Suprapubic skin (tissue), 4 donors: ENCODE measurements around the gene DSTN. TPM values are rescaled to one million over a fixed set of nuclear protein-coding genes. Genes with fewer than 3 reads are reported as not detected.

Source experiments
- DNase-seq, 2 donors: peaks; one replicate each; pipeline ENCODE4 v3.0.0-alpha.2; 2019; ENCODE audit warnings: low spot score in 2 of 2
- H3K27ac ChIP-seq: fragments of 200-600 bp; sonication (generic); one replicate; pipeline ENCODE4 v1.5.1; 2019
- H3K27me3 ChIP-seq: fragments of 200-600 bp; sonication (generic); one replicate; pipeline ENCODE4 v1.5.1; 2019
- H3K36me3 ChIP-seq: fragments of 200-600 bp; sonication (generic); one replicate; pipeline ENCODE4 v1.5.1; 2019
- H3K4me1 ChIP-seq: fragments of 200-600 bp; sonication (generic); one replicate; pipeline ENCODE4 v1.5.1; 2019
- H3K4me3 ChIP-seq: fragments of 200-600 bp; sonication (generic); one replicate; pipeline ENCODE4 v1.5.1; 2019; ENCODE audit warnings: mild to moderate bottlenecking
- H3K9me3 ChIP-seq: fragments of 200-600 bp; sonication (generic); one replicate; pipeline ENCODE4 v1.5.1; 2019
- CTCF ChIP-seq, 2 donors: fragments of 200-600 bp in 1 of 2; fragments of 450-650 bp in 1 of 2; sonication (generic) in 1 of 2; IDR thresholded peaks; one replicate each; pipeline ENCODE4 v1.5.1; 2016 to 2019; ENCODE audit warnings: antibody characterized with exemption in 2 of 2, mild to moderate bottlenecking in 1 of 2, moderate library complexity in 1 of 2
- EP300 ChIP-seq: sonication (generic); formaldehyde crosslinking; IDR thresholded peaks from one replicate; pipeline ENCODE4 v1.6.1; 2017; ENCODE audit warnings: antibody characterized with exemption
- POLR2A ChIP-seq, 2 donors: fragments of 450-650 bp; IDR thresholded peaks; one replicate each; pipeline ENCODE4 v1.6.1; 2017; ENCODE audit warnings: antibody characterized with exemption in 2 of 2, mild to moderate bottlenecking in 2 of 2, moderate library complexity in 2 of 2
- POLR2AphosphoS5 ChIP-seq, 3 donors: sonication (generic); formaldehyde crosslinking; IDR thresholded peaks; one replicate each; pipeline ENCODE4 v1.6.1; 2017; ENCODE audit warnings: antibody characterized with exemption in 3 of 3
- WGBS: methylation state at CpG from one replicate; pipeline ENCODE4 v1.1.5; 2018; 5-methylcytosine and 5-hydroxymethylcytosine counted together
- total RNA-seq, 4 donors: library from RNA; depleted of rRNA; stranded (reverse); fragments of >200 nt; gene quantifications; one replicate each; pipeline ENCODE4 v1.1.0, GENCODE V29; 2016

DSTN gene
- total RNA-seq, 4 donors from 2014 or later = 186 to 301 (median 258) TPM

GRCh38 chr20:17631576-17632319 lies 61.9 kb downstream of the DSTN start:
- Histone ChIP-seq H3K4me1 (peaks cover 23% of the 10 kb centered on the region), H3K27me3 (no peaks in the 10 kb centered on the region), H3K9me3 (no peaks in the 10 kb centered on the region), H3K36me3 (peaks cover 91% of the 10 kb centered on the region), H3K4me3 (no peak overlapping the region), H3K27ac (no peak overlapping the region)
- WGBS = 95% methylated on average over 9 of the region's 9 CpGs
- TF ChIP-seq EP300 (no peak), CTCF (IDR thresholded peaks at IDR 0.05) (no peak), POLR2AphosphoS5 (IDR thresholded peaks at IDR 0.05) (no peak)
- DNase-seq = no peak

DNA sequence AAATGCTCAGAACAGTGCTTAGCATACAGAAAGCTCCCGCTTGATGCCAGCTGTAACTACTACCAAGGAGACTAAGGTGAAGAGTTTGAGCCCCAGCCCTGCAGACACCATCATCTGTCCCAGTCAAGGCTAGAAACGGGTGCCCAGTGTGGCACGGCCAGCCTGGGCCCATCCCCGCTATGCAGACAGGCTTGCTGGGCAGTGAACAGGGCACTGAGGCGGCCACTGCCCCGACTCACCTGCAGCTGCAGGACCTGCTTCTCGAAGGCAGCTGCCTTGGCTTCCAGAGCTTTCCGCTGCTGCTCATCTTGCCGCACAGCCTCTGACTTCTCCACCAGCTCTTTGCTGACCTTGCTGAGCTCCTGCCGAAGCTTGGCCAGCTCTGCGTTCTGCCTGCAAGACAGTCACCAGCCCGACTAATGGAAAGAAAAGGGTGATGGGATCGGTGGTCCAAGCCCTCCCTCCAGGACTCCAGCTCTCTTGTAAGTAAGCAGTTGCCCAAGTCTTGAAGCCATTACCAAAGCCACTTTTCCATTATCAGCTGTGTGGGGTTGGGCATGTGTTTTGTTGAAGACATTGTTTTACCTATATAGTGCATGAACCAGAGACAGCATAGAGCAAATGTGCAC lies 63.5 kb downstream of the DSTN start:
- Histone ChIP-seq H3K27me3 (no peaks in the 10 kb centered on the region), H3K4me3 (no peak overlapping the region), H3K27ac (no peak overlapping the region), H3K9me3 (no peaks in the 10 kb centered on the region), H3K36me3 (peaks cover 85% of the 10 kb centered on the region), H3K4me1 (peaks cover 29% of the 10 kb centered on the region)
- 96% methylated on average over 8 of the region's 13 CpGs for WGBS
- TF ChIP-seq POLR2AphosphoS5 (IDR thresholded peaks at IDR 0.05) (no peak), CTCF (IDR thresholded peaks at IDR 0.05) (no peak), POLR2A (IDR thresholded peaks at IDR 0.05) (no peak), EP300 (no peak)
- DNase-seq = no peak

DNA sequence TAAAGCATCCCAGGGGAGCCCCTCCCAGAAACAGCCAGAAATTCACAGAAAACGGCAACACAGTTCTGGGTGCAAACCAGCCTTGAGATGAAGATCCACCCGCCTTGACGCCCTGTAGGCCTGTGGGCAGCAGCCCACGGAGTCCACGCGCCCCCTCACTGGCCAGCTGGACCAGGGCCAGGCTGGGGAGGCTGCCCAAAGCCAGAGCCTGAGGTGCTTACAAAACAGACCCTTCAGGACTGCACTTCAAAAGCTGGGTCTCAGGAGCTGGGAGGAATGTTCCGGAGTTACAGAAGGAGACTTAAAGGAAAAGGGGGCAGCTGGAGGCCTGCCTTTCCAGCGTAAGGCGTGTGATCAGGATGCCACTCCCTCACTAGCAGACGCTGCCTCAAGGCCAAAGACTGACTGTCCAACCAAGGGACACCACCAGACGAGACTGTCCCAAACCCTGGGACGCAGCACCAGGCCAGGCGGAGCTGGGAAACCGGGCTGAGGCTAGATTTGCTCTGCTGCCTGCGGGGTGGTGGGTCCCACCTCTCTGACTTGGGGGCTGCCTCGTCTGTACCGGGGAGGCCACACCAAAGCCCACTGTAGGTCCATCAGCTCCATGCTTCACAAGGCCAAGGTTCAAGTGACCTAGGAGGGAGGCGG lies 64.1 kb downstream of the DSTN start:
- WGBS = 62% methylated on average over 17 of the region's 18 CpGs
- TF ChIP-seq POLR2A (IDR thresholded peaks at IDR 0.05) (no peak), CTCF (IDR thresholded peaks at IDR 0.05) (no peak), EP300 (no peak), POLR2AphosphoS5 (IDR thresholded peaks at IDR 0.05) (no peak)

DNA sequence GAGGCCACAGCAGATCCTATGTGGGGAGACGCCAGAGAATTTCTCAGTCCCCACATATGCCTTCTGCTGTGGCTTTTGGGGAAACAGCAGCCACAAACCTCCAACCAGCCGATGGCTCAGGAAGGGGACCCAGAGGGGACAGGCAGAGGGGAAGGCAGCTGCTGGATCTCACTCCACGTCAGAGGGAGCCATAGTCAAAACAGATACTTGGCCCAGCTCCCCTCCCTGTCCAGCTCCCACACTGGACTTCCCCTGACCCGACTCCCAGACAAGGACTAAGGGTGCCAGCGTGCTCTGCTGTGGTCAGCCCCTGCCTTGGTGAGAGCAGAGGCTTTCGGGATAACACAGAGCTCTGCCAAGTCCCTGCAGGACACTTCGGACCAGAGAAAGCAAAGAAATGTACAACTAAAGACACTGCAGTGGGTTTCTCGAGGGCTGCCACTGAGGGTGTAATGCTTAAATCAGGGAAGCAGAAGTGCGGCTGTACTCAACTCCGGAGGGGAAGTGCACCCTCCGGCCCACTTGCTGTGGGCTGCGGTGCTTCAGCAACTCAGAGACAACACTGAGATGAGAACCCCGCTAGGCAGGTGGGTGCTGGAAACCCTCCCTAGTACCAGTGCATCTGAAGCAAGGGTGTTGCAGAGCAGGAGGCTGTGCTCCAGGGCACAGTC lies 64.9 kb downstream of the DSTN start:
- Histone ChIP-seq H3K36me3 (peaks cover 83% of the 10 kb centered on the region), H3K27me3 (no peaks in the 10 kb centered on the region), H3K4me1 (peaks cover 29% of the 10 kb centered on the region), H3K4me3 (no peak overlapping the region), H3K27ac (peak overlapping the region; percentile 7), H3K9me3 (no peaks in the 10 kb centered on the region)
- TF ChIP-seq EP300 (no peak), POLR2AphosphoS5 (IDR thresholded peaks at IDR 0.05) (no peak), CTCF (IDR thresholded peaks at IDR 0.05) (no peak), POLR2A (IDR thresholded peaks at IDR 0.05) (no peak)
- 77% methylated on average over 7 of the region's 13 CpGs for WGBS
- DNase-seq = no peak

More for the DNA sequence above, 64.1 kb downstream of the DSTN start:
- H3K27me3 ChIP-seq = no peaks in the 10 kb centered on the region
- H3K27ac ChIP-seq = no peak overlapping the region
- DNase-seq = no peak
- peaks cover 29% of the 10 kb centered on the region for H3K4me1 ChIP-seq
- peaks cover 87% of the 10 kb centered on the region for H3K36me3 ChIP-seq
- no peaks in the 10 kb centered on the region for H3K9me3 ChIP-seq
- H3K4me3 ChIP-seq = no peak overlapping the region
